Raji (cell line): ENCODE measurements around the gene SYPL1.

Experiments used
- POLR2A ChIP-seq: IDR thresholded peaks from 2 replicates; pipeline ENCODE4 v1.6.1; 2011; ENCODE audit warnings: low read depth, low read length, control low read depth; ENCODE audit not compliant: insufficient read depth

SYPL1 gene

GRCh38 chr7:106047818-106048705 is 64.0 kb downstream of the SYPL1 start:
- no peak for TF ChIP-seq POLR2A

DNA sequence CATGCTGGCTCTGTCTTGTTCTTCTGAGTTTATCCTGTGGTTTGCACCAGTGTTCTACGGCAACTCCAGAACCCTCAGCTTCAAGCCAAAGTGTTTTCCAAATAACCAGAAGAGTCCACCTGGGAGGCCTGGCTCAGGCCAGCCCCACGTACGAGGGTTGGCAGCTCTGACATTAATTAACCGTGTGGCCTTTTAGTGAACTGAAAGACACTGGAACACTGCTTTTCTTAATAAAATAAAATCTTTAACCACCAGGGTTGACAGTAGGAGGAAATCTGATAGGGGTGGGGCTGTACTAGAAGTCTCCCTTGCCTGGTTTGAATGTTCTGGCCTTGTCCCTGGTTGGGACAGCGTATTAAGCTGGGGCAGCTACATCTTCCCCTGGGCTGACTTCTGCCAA is 64.9 kb downstream of the SYPL1 start:
- no peak for TF ChIP-seq POLR2A

DNA sequence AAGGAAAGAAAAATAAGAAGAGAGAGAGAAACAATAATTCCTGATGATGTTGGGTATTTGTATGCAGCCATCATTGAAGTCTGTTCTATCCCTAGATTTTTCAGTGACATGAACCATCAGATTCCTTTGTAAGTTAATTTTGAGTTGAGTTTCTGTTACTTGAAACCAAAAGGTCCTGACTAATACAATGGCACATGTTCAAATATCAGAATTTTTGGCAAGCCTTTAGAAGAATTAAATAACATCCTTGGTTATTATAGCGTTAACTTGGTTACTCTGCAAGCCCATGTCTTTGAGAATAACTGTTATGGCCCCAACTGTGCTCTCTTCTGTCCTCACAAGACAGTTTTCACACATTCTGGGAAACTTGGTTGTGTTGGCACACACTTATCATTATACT is 66.5 kb downstream of the SYPL1 start:
- TF ChIP-seq POLR2A, result no peak

- TF ChIP-seq POLR2A, result no peak
These were observed 67.0 kb downstream of the SYPL1 start for GRCh38 chr7:106045139-106045538.

DNA sequence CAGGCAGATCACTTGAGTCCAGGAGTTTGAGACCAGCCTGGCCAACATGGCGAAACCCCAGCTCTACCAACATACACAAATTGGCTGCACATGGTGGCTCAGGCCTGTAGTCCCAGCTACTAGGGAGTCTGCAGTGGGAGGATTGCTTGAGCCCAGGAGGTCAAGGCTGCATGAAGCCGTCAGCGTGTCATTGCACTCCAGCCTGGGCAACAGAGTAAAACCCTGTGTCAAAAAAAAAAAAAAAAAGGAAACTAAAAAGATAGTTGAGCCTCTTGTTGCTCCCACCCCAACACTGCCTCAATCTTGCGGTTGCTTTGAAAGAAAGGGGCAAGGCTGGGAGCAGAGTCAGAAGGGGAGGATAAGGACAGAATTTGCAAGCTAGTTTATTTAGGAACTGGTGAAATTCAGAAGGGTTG is 69.9 kb downstream of the SYPL1 start:
- no peak for TF ChIP-seq POLR2A

GRCh38 chr7:106041140-106041717 is 70.9 kb downstream of the SYPL1 start:
- TF ChIP-seq POLR2A, result no peak
